Activated CD4-positive, alpha-beta T cell treated with anti-CD3 and anti-CD28 coated beads, Interleukin-10, Interleukin-2, amounts not matched to agents 100 ng/mL and 50 ng/mL, durations not matched to agents 16 hours and 8 hours (primary cell): ENCODE measurements around the gene TNRC18.

ENCODE experiments used
- DNase-seq: peaks from one replicate; pipeline ENCODE4 v3.0.0-alpha.2; 2020

TNRC18 gene

DNA sequence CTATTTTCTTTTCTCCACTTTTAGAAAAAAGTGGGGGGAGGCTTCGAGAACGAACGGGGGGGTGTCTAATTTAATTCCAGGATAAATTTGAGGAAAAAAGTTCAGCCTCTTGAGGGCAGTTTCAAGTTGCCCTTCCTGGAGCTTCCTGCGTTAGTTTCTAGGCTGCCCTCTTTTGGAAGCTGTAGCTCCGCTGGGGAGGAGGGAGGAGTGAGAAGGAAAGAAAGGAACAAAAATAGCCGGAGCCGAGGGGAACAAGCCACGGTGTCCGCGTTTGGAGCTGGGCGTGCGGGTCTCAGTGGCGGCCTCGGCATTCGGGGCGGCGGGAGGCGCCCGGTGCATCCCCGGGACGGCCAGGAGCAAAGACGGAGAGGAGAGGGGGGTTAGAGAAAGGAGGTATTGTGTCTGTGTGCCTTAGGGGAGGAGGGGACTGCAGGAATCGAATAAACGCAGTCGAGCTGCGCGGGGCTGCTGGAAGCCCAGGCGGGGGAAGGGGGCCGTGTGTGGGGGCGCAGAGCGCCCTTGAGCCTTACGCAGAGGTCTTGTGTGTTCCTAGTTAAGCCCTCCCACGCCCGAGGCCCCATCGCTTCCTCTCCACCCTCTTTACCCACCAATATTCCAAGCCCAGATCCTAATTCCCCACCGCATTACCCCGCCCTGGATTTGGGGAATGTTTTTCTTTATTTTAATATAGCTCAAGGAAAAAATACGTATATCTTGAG lies 2.0 kb upstream of the TNRC18 start:
- DNase-seq, result no peak

DNA sequence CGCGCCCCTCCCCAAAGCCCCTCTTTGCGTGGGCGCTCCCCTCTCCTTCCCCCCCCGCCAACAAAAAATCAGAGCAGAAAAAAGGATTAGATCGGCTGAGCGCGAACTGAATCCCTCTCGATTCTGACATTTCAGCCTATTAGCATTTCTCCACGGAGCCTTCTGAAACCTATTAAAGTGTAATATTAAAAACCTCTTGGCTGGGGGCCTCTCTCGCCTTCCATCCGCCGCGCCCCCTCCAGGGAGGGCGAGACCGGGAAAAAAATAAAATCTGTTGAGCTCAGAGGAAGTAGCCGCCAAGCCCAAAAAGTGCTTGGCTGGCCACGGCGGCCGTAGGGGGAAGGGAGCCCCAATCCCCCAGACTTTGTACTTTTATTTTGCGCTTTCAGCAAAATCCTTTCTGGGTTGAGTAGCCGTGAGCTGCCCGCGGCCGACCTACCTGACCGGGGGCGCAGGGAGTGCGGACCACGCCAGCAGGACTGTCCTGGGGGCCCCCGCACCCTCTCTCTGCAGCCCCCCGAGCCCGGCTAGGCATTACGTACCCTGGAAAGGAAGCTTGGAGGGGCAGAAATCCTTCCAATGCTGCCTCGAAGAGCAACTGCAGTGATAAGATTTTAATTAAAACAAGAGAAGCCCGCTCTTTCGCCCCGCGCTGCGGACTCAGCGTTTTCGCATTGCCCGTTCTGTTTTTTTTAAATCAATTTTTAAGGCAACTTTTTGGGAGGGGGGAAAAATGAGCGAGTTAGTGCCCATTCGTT lies 1.3 kb upstream of the TNRC18 start:
- no peak for DNase-seq

DNA sequence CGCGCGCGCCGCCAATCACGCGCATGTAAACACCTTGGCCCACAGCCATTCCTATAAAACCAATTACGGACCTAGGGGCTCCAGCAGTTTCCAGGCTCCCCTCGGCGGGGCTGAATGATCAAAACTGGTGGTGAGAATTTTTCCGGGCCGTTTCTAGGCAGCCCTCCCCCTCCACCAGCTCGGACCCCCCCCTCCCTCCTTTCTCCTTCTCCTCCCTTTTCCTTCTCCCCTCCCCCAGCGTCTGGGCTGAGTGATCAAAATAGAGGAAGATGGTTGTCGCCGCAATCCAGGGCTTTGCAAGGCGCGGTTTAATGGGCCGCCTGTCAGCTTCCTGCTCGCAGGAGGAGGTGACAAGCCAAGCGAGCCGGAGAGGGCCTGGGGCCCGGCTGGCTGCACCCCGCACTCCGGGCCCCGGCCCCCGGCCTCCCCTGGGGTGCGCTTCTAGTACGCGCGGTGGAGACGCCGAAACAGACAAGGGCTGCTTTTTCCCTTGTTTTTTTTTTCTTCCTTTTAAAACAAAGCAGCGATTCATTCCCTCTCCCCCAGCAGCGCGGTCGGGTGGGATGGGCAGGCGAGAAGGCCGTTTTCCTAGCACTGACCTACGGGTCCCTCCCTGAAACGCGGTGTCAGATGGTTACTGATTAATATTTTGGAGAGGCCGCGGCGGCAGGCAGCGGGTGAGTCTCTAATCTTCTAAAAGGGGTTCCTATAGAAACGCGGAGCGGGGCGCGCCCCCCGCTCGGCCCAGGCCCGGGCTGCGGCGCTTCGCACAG lies 528 bp upstream of the TNRC18 start:
- DNase-seq, result peak; percentile 67

DNA sequence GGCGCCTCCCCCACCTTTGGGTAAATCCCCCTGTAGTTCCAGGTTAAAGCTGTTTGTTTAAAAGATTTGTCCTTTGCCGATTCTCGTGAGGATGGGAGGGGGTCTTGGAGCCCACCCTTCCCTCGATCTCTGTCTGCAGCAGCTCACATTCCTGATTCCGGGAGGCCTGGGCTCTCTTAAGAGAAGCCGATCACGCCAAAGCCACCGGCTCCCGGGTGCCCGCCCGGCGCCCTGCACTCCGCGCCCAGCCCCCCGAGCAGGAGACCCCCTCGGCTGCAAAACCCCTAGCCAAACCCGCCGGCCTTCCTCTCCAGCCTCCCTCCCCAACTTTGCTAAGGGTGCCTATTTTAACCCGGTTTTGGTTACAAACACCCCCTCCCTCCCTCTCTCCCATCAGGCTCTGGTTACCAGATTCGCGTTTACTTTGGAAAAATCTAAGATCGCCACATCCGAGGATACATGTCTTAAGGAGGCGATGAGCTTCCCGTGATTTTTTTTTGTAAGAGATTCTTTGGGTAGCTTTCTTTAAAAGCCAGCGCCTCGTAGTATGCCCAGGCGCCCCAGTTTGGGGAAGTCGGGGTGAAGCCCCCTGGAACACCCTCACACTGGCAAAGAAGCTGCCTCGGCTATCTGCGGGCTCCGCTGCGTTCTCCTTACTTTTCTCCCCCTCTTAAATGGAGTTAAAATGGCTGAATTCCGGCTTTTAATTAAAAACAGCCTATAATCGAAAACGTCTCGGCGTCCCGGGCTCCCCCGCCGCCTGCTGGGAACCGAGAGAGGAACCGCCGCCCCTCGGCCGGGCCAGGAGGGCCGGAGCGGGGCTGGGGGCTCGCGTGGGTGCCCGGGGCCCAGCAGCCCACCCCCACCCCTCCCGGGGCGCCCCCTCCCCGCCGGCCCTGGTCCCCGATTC lies 983 bp downstream of the TNRC18 start:
- no peak for DNase-seq

DNA sequence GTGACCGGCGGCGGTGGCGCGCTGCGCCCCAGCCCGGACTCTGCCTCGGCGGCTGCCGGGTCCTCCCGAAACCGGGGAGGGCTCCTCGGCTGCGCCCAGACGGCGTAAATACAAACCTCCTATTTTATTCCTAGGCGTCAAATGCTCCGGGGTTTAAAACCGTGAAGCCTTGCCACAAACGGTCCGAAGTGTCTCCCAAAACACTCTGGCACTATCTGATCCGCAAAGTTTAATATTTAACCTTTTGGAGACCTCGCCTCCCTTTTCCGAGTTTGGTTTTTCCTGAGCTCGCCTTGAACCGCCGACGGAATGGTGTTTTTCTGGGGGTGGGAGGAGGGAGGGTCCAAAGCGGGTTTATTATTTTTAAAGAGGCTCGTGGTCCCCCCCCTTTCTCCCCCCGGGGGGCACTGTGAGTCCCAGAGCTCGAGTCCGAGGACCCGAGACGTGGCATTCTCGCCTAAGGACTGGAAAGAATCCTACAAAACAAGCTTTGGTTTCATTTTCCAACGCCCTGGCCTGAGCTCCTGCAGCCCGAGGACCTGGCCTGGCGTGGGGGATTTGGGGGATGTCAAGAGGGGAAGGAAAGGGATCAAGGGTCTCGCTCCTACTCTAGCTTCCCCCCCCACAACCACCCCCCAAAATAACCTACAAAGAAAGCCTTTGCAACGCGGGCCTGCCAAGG lies 1.8 kb downstream of the TNRC18 start:
- no peak for DNase-seq

DNA sequence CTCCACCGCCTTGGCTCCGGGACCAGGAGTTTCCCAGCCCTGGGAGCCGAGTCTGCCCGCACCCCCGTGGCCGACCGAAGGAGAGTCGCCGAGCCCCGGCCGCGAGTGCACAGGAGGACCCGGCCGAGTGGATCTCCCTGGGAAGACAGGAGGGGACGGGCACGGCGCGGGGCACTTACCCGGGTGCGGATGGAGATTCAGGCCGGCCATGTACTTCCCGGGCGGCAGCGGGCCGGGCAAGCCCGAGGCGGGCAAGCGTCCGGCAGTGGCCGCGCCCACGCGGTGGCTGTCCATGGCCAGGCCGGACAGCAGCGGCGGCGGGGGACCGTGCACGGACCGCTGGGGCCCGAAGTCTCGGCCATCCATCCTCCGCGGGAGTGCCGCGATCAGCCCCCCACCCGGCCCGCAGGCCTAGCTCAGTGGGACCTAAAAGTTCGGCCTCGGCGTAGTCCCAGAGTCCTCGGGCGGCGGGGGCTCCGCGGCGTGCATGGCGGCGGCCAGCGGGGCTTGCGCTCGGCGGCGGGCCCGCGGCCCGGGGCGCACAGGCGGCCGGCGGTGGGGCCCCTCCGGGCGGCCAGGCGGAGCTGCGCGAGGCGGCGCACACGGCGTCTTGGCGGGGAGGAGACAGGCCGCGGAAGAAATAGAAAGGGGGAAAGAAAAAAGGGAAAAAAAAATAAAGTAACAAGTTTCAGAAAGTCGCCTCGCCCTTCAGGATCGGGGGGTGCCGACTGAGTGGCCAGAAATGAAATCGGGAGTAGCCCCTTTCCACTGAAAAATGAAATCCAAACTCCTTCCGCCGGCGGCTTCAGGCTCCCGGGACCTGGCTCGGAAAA lies 2.5 kb downstream of the TNRC18 start:
- no peak for DNase-seq

DNA sequence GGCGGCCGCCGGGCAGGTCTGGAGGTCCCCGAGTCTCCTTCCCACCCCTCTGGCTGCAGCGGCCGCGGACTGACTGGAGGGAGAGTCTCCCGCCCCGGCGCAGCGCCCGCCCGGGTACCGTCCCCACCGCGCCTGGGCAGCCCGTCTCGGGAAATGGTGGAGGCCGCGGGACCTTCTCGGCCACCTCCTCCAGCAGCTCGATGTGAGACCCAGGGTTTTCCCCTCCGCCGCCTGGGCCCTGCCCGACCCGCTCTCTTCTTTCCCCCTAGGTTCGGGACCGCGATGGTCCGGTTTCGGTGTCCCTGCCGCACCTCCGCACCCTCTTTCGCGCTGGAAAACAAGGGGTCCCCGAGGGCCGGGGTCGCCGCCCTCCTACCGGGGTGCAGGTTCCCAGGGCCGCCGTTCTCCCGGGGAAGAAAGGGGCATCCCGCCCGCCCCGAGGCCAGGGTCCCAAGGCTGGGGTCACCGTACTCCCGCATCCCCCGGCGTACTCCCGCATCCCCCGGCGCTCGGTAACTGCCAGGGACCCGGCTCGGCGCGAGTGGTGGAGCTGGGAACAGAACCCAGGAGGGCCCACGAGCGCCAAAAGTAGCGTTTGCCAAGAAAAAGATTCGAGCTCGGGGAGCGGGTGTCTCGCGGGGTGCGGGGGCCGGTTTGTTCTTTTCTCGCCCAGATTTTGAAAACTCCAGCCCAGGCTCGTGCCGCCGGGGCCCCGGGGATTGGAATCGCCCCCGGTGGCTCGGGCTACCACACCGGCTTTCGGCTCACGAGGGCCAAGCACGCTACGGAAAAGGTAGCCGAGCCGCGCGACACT lies 3.4 kb downstream of the TNRC18 start:
- DNase-seq, result no peak

DNA sequence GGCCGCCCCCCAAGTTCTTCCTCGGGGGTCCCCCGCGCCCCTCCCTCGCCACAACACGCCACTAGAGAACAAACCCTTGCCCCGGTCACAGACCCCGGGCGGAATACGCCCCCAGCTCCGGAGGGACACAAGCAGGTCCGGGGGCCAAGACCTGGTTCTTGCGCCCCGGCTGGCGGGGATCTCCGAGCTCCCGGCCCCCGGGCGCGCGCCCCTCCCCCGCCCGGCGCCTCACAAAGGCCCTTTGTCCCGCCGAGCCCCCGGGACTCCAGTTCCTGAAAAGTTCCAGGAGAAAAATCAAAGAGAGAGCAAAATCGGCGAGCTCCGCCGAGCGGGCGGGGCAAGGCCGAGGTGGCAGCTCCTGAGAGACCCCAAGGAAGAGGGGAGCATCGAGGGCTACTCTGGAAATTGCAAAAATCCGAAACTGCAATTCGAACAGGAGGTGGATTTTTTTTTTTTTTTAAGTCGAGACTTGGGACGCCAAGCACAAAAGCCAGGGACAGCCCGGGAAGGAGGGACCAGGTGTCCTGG lies 4.0 kb downstream of the TNRC18 start:
- no peak for DNase-seq

DNA sequence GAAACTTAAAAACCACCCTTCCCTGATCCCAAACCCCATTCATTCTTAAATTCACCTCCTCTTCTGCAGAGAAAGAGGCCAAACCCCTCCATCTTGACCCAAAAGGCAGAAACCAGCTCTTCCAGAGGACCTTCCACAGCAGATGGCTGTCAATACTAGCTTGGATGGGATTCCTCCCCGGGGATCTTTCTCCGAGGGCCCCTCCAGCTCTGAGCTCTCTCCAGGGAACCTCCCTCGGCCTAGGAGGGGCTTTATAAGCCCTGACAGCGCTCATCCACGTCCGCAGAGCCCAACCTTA lies 5.4 kb downstream of the TNRC18 start:
- no peak for DNase-seq

DNA sequence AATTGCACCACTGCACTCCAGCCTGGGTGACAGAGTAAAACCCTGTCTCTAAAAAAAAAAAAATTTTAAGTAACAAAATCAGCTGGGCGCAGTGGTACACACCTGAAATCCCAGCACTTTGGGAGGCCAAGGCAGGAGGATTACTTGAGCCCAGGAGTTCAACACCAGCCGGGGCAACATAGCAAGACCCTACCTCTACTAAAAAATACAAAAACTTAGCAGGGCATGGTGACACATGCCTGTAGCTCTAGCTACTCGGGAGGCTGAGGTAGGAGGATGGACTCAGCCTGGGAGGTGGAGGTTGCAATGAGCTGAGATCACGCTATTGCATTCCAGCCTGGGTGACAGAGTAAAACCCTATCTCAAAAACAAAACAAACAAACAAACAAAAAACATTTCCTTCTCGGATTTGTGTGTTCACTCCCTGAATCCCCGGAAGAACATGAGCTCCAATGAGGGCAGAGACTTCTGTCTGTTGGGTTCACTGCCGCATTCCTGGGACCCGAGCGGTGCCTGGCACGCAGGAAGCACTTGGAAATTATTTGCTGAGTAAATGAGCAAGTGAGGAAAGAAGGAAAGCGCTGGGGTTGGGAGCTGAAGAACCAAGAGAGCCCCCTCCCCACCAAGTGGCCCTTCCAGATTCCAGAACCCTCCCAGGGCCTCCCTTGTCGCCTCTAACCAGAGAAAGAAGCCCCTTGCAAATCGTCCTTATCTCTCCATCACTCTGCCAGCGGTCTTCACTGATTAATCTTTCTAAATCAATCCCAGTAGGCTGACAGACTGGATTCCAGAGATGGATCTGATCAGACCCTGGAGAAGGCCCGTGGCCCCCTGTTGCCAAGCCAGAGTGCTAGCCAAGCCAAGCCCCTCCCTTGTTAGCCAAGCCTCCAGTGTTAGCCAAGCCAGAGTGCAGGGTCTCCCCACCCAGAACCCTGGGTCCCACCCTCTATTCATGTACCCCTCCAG lies 6.2 kb downstream of the TNRC18 start:
- no peak for DNase-seq

DNA sequence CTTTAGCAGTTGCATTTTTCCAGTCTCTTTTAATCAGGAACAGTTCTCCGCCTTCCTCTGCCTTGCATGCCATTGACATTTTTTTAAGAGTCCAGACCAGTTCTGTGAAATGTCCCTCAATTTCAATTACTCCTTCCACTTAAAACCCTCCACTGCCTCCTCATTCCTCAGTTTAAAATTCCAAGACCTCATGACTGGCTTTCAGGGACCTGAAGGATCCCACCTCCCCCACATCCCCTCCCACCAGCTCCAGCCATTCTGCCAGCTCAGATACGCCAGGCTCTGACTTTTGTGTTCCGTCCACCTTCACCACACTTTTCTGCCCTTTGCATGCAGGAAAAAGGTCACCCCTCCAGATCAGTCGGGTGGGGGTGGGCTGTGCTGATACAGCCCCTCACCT lies 8.7 kb downstream of the TNRC18 start:
- no peak for DNase-seq

DNA sequence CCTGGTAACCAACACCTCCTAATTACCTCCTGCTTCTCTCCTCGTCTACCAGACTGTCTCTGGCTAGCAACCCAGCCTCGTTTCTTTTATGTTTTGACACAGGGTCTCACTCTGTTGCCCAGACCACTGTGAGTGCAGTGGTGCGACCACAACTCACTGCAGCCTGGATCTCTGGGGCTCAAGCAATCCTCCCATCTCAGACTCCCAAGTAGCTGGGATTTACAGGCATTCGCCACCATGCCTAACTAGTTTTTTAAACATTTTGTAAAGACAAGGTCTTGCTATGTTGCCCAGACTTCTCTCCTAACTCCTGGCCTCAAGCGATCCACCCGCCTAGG lies 10.2 kb downstream of the TNRC18 start:
- no peak for DNase-seq

DNA sequence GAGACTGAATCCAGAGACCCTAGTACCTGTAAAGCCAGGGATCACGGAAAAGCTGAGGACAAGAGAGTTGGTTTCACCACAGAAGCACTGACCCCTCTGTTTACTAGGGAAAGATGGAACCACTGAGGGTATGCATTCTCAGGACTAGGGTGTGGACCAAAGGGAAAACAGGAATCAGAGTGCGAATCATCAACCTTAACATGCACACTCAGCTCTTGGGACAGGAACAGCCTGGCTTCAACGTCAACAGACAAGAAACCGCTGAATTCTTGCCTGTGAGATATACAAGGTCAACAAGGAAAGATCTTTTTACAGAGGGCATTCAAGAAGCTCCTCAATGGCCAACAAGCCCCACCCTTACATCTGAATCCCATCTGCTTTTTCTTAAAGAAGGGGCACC lies 14.9 kb downstream of the TNRC18 start:
- no peak for DNase-seq

DNA sequence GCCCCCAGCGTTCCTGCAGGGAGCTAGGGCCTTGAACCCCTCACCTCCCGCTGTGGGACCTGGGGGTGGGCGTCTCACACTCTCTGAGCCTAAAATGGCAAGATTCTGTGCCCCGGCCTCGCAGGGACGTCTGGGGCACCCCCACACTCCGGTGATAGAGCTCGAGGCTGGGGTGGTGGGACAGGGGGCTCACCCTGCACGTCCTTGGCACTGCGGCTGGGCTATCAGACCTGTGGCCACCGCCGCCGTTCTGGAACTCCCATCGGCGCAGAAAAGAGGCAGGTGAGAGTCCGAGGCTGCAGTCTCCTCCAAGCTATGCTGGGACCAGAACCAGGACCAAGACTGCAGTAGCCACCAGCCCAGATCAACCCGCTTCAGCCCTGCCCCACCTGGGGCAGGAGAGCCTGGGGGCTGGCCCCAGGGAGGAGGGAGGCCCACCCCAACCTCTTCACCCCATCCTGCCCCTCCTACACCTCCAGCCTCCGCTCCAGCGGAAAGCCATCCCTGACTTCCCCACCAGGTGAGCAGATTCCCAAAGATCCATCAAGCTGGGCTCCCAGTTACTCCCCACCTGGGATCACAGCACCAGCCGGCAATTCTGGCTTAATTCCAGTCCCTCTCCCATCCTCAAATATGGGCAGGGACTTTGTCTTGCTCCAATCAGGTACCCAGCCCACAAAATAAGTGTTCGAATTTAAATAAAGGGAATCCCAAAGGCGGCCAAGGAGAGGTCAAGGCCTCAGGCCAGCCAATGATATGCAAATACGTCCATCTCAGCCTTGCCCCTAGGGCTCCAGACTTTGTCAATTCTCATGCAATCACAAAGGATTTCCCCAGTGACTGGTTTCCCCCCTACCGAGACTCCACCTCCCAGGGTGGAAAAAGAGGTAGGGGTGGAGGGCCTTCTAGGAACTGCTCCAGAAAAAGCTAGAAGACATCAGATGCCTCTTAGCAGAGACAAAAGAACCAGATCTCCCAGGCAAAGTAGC lies 16.4 kb downstream of the TNRC18 start:
- no peak for DNase-seq

DNA sequence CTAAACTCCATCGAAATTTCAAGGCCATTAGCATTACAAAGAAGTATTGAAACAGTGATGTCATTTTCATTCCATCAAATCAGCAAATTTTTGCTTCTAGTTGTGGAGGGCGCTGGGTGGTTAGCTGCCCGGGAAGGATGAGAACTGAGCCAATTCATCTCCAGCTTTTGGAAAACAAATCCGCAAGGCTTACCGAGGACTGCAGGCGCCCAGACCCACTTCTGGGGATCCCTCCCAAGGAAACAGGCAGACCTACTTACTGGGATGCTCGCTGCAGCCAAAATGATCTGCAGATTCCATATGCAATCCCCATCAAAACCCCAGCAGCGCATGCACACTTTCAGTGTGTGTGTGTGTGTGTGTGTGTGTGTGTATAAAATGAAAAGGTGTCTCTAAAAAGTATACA lies 19.2 kb downstream of the TNRC18 start:
- no peak for DNase-seq

DNA sequence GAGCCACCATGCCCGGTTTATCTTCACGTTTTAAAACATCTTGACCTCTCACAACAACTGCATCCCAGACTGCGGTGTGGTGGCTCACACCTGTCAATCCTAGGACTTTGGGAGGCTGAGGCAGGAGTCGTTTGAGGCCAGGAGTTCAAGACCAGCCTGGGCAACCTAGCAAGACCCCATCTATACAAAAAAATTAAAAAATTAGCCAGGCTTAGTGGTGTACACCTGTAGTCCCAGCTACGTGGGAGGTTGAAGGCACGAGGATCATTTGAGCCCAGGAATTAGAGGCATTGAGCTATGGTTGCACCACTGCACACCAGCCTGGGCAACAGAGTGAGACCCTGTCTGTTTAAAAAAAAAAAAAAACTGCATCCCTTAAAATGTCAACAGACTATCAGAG lies 20.2 kb downstream of the TNRC18 start:
- no peak for DNase-seq

DNA sequence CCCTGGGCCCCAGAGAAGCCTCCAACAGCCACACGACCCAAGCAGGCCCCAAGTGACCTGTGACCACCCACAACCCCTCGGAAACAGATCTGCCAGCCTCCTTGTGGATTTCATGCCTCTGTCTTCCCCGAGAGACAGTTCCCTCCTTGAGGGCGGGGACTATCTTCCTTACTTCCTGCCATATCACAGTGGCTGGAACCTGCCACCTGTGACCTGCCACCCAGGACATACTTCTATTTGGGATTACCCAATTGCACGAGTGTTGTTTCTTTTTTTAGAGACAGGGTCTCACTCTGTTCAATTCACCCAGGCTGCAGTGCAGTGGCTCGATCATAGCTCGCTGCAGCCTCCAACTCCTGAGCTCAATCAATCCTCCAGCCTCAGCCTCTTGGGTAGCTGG lies 25.9 kb downstream of the TNRC18 start:
- peak; percentile 45 for DNase-seq
